Measurements from ENCODE around the gene RCN2.
"Not testable (repeated sequence)": the region's sequence is repeated elsewhere in the genome, so short reads cannot be mapped to it uniquely, and the experiment has no call there.

DNA sequence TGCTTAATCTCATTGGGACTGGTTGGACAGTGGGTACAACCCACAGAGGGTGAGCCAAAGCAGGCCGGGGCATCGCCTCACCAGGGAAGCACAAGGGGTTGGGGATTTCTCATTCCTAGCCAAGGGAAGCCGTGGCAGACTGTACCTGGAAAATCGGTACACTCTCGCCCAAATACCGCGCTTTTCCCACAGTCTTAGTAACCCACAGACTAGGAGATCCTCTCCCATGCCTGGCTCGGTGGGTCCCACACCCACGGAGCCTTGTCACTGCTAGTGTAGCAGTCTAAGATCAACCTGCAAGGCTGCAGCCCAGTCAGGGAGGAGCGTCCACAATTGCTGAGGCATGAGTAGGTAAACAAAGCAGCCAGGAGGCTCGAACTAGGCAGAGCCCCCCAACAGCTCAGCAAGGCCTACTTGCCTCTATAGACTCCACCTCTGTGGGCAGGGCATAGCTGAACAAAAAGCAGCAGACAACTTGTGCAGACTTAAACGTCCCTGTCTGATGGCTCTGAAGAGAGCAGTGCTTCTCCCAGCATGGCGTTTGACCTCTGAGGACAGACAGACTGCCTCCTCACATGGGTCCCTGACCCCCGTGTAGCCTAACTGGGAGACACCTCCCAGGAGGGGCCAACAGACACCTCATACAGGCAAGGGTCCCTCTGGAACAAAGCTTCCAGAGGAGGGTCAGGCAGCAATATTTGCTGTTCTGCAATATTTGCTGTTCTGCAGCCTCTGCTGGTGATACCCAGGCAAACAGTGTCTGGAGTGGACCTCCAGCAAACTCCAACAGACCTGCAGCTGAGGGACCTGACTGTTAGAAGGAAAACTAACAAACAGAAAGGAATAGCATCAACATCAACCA, 44.0 kb upstream of the RCN2 start:
- TF ChIP-seq EZH2 (IDR thresholded peaks at IDR 0.05; ENCODE audit: borderline replicate concordance); EZH2phosphoT487 (IDR thresholded peaks at IDR 0.05; ENCODE audit: low read depth, severe bottlenecking, unreplicated experiment): not testable (repeated sequence)
- TF ChIP-seq, protein P1, sequence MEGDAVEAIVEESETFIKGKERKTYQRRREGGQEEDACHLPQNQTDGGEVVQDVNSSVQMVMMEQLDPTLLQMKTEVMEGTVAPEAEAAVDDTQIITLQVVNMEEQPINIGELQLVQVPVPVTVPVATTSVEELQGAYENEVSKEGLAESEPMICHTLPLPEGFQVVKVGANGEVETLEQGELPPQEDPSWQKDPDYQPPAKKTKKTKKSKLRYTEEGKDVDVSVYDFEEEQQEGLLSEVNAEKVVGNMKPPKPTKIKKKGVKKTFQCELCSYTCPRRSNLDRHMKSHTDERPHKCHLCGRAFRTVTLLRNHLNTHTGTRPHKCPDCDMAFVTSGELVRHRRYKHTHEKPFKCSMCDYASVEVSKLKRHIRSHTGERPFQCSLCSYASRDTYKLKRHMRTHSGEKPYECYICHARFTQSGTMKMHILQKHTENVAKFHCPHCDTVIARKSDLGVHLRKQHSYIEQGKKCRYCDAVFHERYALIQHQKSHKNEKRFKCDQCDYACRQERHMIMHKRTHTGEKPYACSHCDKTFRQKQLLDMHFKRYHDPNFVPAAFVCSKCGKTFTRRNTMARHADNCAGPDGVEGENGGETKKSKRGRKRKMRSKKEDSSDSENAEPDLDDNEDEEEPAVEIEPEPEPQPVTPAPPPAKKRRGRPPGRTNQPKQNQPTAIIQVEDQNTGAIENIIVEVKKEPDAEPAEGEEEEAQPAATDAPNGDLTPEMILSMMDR (IDR thresholded peaks at IDR 0.05; ENCODE audit: poor library complexity) = not testable (repeated sequence)
